Fibroblast of villous mesenchyme (primary cell): ENCODE data around the gene SETD3. TPM values are rescaled to one million over a fixed set of nuclear protein-coding genes. Genes with fewer than 3 reads are reported as not detected.

Experiments
- DNase-seq: peaks from one replicate; pipeline ENCODE4 v3.0.0-alpha.2; 2010; ENCODE audit warnings: low read depth
- H3K4me3 ChIP-seq: 2 replicates; pipeline ENCODE4 v1.5.1; 2011; ENCODE audit warnings: low read depth, mild to moderate bottlenecking, low read length
- total RNA-seq: library from RNA; depleted of rRNA; stranded (reverse); fragments of >200 nt; gene quantifications from 2 replicates; pipeline ENCODE4 v1.2.3, GENCODE V29; 2012
- TF ChIP-seq, protein P1 (sequence below): IDR thresholded peaks from 2 replicates; pipeline ENCODE4 v1.5.1; 2012; ENCODE audit warnings: low read depth, mild to moderate bottlenecking, low read length; ENCODE audit not compliant: insufficient read depth

Gene SETD3
- total RNA-seq, 1 donor = 57.0 TPM

DNA sequence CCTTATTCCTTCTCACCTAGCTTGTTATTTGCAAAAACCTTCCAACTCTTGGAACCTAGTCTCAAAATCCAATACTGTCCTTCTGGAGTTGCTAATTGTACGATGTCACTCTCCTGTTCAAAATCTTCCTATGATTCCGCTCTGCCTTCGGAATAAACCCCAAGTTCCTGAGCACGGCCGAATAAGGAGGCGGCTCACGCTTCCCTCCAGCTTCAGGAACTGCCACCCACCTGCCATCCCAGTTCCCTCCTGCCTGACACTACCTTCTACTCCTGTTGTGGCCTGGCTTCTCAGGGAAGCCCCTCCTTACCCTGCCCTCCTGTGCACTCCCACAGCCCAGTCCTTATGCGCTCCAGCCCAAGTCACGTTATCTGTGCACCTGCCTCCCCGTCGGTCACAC is 73.2 kb downstream of the SETD3 start:
- TF ChIP-seq, protein P1, sequence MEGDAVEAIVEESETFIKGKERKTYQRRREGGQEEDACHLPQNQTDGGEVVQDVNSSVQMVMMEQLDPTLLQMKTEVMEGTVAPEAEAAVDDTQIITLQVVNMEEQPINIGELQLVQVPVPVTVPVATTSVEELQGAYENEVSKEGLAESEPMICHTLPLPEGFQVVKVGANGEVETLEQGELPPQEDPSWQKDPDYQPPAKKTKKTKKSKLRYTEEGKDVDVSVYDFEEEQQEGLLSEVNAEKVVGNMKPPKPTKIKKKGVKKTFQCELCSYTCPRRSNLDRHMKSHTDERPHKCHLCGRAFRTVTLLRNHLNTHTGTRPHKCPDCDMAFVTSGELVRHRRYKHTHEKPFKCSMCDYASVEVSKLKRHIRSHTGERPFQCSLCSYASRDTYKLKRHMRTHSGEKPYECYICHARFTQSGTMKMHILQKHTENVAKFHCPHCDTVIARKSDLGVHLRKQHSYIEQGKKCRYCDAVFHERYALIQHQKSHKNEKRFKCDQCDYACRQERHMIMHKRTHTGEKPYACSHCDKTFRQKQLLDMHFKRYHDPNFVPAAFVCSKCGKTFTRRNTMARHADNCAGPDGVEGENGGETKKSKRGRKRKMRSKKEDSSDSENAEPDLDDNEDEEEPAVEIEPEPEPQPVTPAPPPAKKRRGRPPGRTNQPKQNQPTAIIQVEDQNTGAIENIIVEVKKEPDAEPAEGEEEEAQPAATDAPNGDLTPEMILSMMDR = no peak
- no peak for DNase-seq
- no peak overlapping the region for H3K4me3 ChIP-seq

DNA sequence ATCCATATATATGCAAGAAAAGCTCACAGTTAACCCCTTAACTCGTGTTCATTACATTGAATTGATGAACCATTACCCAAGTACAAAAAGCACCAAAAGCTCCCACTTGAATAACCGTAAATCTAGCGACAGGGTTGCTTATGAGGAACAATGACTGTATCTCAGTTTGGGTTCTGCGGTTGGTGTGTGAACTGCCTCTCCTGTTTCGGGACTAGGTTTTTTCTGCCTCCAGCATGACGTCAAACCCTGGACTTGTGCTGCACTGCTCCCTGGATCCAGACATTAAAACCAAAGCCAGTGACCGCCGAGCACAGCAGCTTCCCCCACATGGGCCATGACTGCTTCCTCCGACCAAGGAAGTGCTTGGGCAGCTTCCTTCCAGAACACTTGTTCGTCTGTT is 77.7 kb downstream of the SETD3 start:
- DNase-seq = no peak
- TF ChIP-seq, protein P1 = no peak
- H3K4me3 ChIP-seq = no peak overlapping the region

GRCh38 chr14:99402285-99402648 is 78.4 kb downstream of the SETD3 start:
- DNase-seq = no peak
- no peak overlapping the region for H3K4me3 ChIP-seq
- TF ChIP-seq, protein P1 = no peak

GRCh38 chr14:99401621-99402284 is 78.9 kb downstream of the SETD3 start:
- no peak overlapping the region for H3K4me3 ChIP-seq

GRCh38 chr14:99401211-99401610 is 79.4 kb downstream of the SETD3 start:
- no peak overlapping the region for H3K4me3 ChIP-seq
- peak; percentile 32 for DNase-seq
- TF ChIP-seq, protein P1 = no peak

More at GRCh38 chr14:99401621-99402284, 78.9 kb downstream of the SETD3 start:
- TF ChIP-seq, protein P1 = no peak
- DNase-seq = no peak

- DNase-seq = no peak
- TF ChIP-seq, protein P1 = no peak
Measured at GRCh38 chr14:99397698-99398097, 83.0 kb downstream of the SETD3 start.

More at GRCh38 chr14:99397698-99398097, 83.0 kb downstream of the SETD3 start:
- no peak overlapping the region for H3K4me3 ChIP-seq
